Bone marrow (tissue), 2 donors: ENCODE measurements around the gene DEPDC7.
"Not testable (repeated sequence)": the region's sequence is repeated elsewhere in the genome, so short reads cannot be mapped to it uniquely, and the experiment has no call there.

ENCODE experiments used
- DNase-seq, 2 donors: peaks; one replicate each; lab custom pipeline; 2025; lab: John Stamatoyannopoulos, UW

Gene DEPDC7

GRCh38 chr11:33015621-33016551 lies at the start of gene DEPDC7:
DEPDC7 (plus strand) TSS chr11:33015878; CDS start chr11:33015956, 78 bp downstream.
- DNase-seq, result peak; percentile 18 to 57

- DNase-seq, result no peak
These were observed 47.1 kb upstream of the DEPDC7 start for GRCh38 chr11:32968541-32968940.

- DNase-seq, result not testable (repeated sequence)
These were observed 43.4 kb upstream of the DEPDC7 start for GRCh38 chr11:32972233-32972632.

GRCh38 chr11:32972781-32973180 lies 42.9 kb upstream of the DEPDC7 start:
- peak in 1 of 2 donors; percentile 2 for DNase-seq

GRCh38 chr11:32982626-32983025 lies 33.1 kb upstream of the DEPDC7 start:
- DNase-seq, result no peak

- no peak for DNase-seq
These were observed 32.2 kb upstream of the DEPDC7 start for GRCh38 chr11:32983506-32983905.

GRCh38 chr11:32985600-32985999 lies 30.1 kb upstream of the DEPDC7 start:
- DNase-seq, result no peak

- DNase-seq, result no peak
These were observed 27.8 kb upstream of the DEPDC7 start for GRCh38 chr11:32987851-32988250.

- DNase-seq, result no peak
These were observed 25.2 kb upstream of the DEPDC7 start for GRCh38 chr11:32990481-32990880.

GRCh38 chr11:32991427-32991826 lies 24.3 kb upstream of the DEPDC7 start:
- DNase-seq, result no peak

GRCh38 chr11:32991898-32992297 lies 23.8 kb upstream of the DEPDC7 start:
- no peak for DNase-seq

GRCh38 chr11:33000181-33000580 lies 15.5 kb upstream of the DEPDC7 start:
- DNase-seq, result no peak

- no peak for DNase-seq
These were observed 14.4 kb upstream of the DEPDC7 start for GRCh38 chr11:33001281-33001680.

- no peak for DNase-seq
These were observed 13.7 kb upstream of the DEPDC7 start for GRCh38 chr11:33001751-33002542.

GRCh38 chr11:33005175-33005574 lies 10.5 kb upstream of the DEPDC7 start:
- DNase-seq, result no peak

GRCh38 chr11:33006010-33006409 lies 9.7 kb upstream of the DEPDC7 start:
- no peak for DNase-seq

- DNase-seq, result no peak
These were observed 1.9 kb upstream of the DEPDC7 start for GRCh38 chr11:33013755-33014154.

- no peak for DNase-seq
These were observed 976 bp downstream of the DEPDC7 start for GRCh38 chr11:33016654-33017053.

- DNase-seq, result no peak
These were observed 1.8 kb downstream of the DEPDC7 start for GRCh38 chr11:33017478-33017877.

- no peak for DNase-seq
These were observed 2.3 kb downstream of the DEPDC7 start for GRCh38 chr11:33017965-33018364.

- no peak for DNase-seq
These were observed 3.2 kb downstream of the DEPDC7 start for GRCh38 chr11:33018840-33019239.

- no peak for DNase-seq
These were observed 5.8 kb downstream of the DEPDC7 start for GRCh38 chr11:33021501-33021900.

- no peak for DNase-seq
These were observed 6.3 kb downstream of the DEPDC7 start for GRCh38 chr11:33021937-33022336.
